KMS-11 (cell line): ENCODE data around the gene CLEC18C.

Experiments
- H2AFZ ChIP-seq: fragments of 200-600 bp; sonication (generic); 2 replicates; pipeline ENCODE4 v1.6.1; 2016; ENCODE audit warnings: antibody characterized with exemption, mixed run types, low read depth
- H3K27ac ChIP-seq: fragments of 200-600 bp; sonication (generic); 2 replicates; pipeline ENCODE4 v1.6.1; 2016; ENCODE audit warnings: mild to moderate bottlenecking, mixed run types
- H3K27me3 ChIP-seq: fragments of 200-600 bp; sonication (generic); 2 replicates; pipeline ENCODE4 v1.6.1; 2017; ENCODE audit warnings: mild to moderate bottlenecking, low read depth, mixed run types, moderate library complexity; ENCODE audit not compliant: insufficient read depth
- H3K36me3 ChIP-seq: fragments of 200-600 bp; sonication (generic); 2 replicates; pipeline ENCODE4 v1.6.1; 2017; ENCODE audit warnings: mild to moderate bottlenecking, mixed run types; ENCODE audit not compliant: insufficient read depth
- H3K4me1 ChIP-seq: fragments of 200-600 bp; sonication (generic); 2 replicates; pipeline ENCODE4 v1.6.1; 2016; ENCODE audit warnings: mild to moderate bottlenecking, low read depth, mixed run types; ENCODE audit not compliant: poor library complexity, severe bottlenecking
- H3K4me2 ChIP-seq: fragments of 200-600 bp; sonication (generic); 2 replicates; pipeline ENCODE4 v1.7.0; 2016; ENCODE audit warnings: mild to moderate bottlenecking, mixed run types
- H3K4me3 ChIP-seq: fragments of 200-600 bp; sonication (generic); IDR thresholded peaks from 2 replicates; pipeline ENCODE4 v1.6.1; 2017; ENCODE audit warnings: low read depth, low read length, mixed read lengths; ENCODE audit not compliant: insufficient read depth
- H3K79me2 ChIP-seq: fragments of 200-600 bp; sonication (generic); 2 replicates; pipeline ENCODE4 v1.6.1; 2016; ENCODE audit warnings: low read depth, mixed run types; ENCODE audit not compliant: insufficient read depth
- H3K9ac ChIP-seq: fragments of 200-600 bp; sonication (generic); 2 replicates; pipeline ENCODE4 v1.6.1; 2016; ENCODE audit warnings: mild to moderate bottlenecking, mixed run types
- H4K20me1 ChIP-seq: fragments of 200-600 bp; sonication (generic); 2 replicates; pipeline ENCODE4 v1.6.1; 2016; ENCODE audit warnings: mild to moderate bottlenecking, mixed run types; ENCODE audit not compliant: insufficient read depth
- CTCF ChIP-seq: fragments of 200-600 bp; sonication (generic); conservative IDR thresholded peaks from 2 replicates; pipeline ENCODE4 v1.6.1; 2017; ENCODE audit warnings: low read depth, mild to moderate bottlenecking, antibody characterized with exemption, low read length, moderate library complexity, mixed read lengths

The CLEC18C gene

GRCh38 chr16:70156207-70156978, 17.2 kb upstream of the CLEC18C start:
- H3K27me3 ChIP-seq = no peaks in the 10 kb centered on the region
- no peak overlapping the region for H3K4me2 ChIP-seq
- no peak overlapping the region for H3K4me3 ChIP-seq
- TF ChIP-seq CTCF = no peak
- H2AFZ ChIP-seq = no peak overlapping the region
- H3K27ac ChIP-seq = no peak overlapping the region
- no peaks in the 10 kb centered on the region for H3K79me2 ChIP-seq
- H3K36me3 ChIP-seq = peaks cover 3% of the 10 kb centered on the region; the same call in 1 of the 2 replicates
- H3K4me1 ChIP-seq = no peaks in the 10 kb centered on the region
- no peak overlapping the region for H3K9ac ChIP-seq
- H4K20me1 ChIP-seq = no peaks in the 10 kb centered on the region

- Histone ChIP-seq H3K27ac (no peak overlapping the region), H2AFZ (no peak overlapping the region), H3K4me3 (no peak overlapping the region), H3K9ac (no peak overlapping the region), H3K36me3 (peaks cover 3% of the 10 kb centered on the region; the same call in 1 of the 2 replicates), H3K79me2 (no peaks in the 10 kb centered on the region), H3K4me1 (no peaks in the 10 kb centered on the region), H3K27me3 (no peaks in the 10 kb centered on the region), H3K4me2 (no peak overlapping the region), H4K20me1 (no peaks in the 10 kb centered on the region)
- no peak for TF ChIP-seq CTCF
Measured at GRCh38 chr16:70157105-70157476, 16.5 kb upstream of the CLEC18C start.

- no peaks in the 10 kb centered on the region for H3K79me2 ChIP-seq
- H3K27me3 ChIP-seq = no peaks in the 10 kb centered on the region
- no peaks in the 10 kb centered on the region for H4K20me1 ChIP-seq
- H3K27ac ChIP-seq = no peak overlapping the region
- no peaks in the 10 kb centered on the region for H3K4me1 ChIP-seq
- H3K4me3 ChIP-seq = no peak overlapping the region
- H3K9ac ChIP-seq = no peak overlapping the region
- no peak overlapping the region for H2AFZ ChIP-seq
- no peak overlapping the region for H3K4me2 ChIP-seq
- peaks cover 3% of the 10 kb centered on the region; the same call in 1 of the 2 replicates for H3K36me3 ChIP-seq
- TF ChIP-seq CTCF = no peak
Measured at GRCh38 chr16:70157477-70158260, 15.9 kb upstream of the CLEC18C start.

GRCh38 chr16:70158261-70158939, 15.2 kb upstream of the CLEC18C start:
- no peak overlapping the region for H2AFZ ChIP-seq
- no peaks in the 10 kb centered on the region for H3K79me2 ChIP-seq
- no peaks in the 10 kb centered on the region; the same call in 1 of the 2 replicates for H3K36me3 ChIP-seq
- H3K4me3 ChIP-seq = no peak overlapping the region
- H3K27ac ChIP-seq = no peak overlapping the region
- no peaks in the 10 kb centered on the region for H3K4me1 ChIP-seq
- no peaks in the 10 kb centered on the region for H4K20me1 ChIP-seq
- no peak overlapping the region for H3K4me2 ChIP-seq
- H3K9ac ChIP-seq = no peak overlapping the region
- no peak for TF ChIP-seq CTCF
- H3K27me3 ChIP-seq = no peaks in the 10 kb centered on the region
